H1 (cell line): Measurements from ENCODE around the gene ALDH7A1. TPM values are rescaled to one million over a fixed set of nuclear protein-coding genes. Genes with fewer than 3 reads are reported as not detected.
"Not testable (repeated sequence)": the region's sequence is repeated elsewhere in the genome, so short reads cannot be mapped to it uniquely, and the experiment has no call there.

Experiments used
- CTCF ChIA-PET: fragments of 300-600 bp; sonication (Branson Sonifier 250); formaldehyde crosslinking; loops from one replicate; lab custom pipeline; 2021; ENCODE audit not compliant: partially characterized antibody; lab: Charles Lee
- POLR2A ChIA-PET: fragments of 300-600 bp; sonication (Branson Sonifier 250); formaldehyde crosslinking; loops from one replicate; lab custom pipeline; 2021; ENCODE audit warnings: inconsistent platforms; ENCODE audit not compliant: partially characterized antibody; lab: Charles Lee
- DNase-seq, 2 experiments: peaks; one replicate each; pipeline versions ENCODE4 v3.0.0 to v3.0.0-alpha.2; 2010 to 2022; ENCODE audit warnings: low spot score in 2 of 2, low read depth in 1 of 2, mixed read lengths in 1 of 2
- FAIRE-seq: peaks from 2 replicates; lab custom pipeline; 2011; peaks lifted over from hg19 to GRCh38; lab: Jason Lieb, UNC
- H2AFZ ChIP-seq: 2 replicates; pipeline ENCODE4 v1.8.1; 2012; ENCODE audit warnings: low read length, inconsistent platforms
- H2AK5ac ChIP-seq: 2 replicates; pipeline ENCODE4 v1.6.1; 2013; ENCODE audit warnings: low read depth, low read length
- H2BK120ac ChIP-seq: replicated peaks from 2 replicates; pipeline ENCODE3; 2013; ENCODE audit warnings: low read depth, low read length, inconsistent platforms
- H2BK12ac ChIP-seq: 2 replicates; pipeline ENCODE4 v1.6.1; 2013; ENCODE audit warnings: low read depth, low read length
- H2BK15ac ChIP-seq: 2 replicates; pipeline ENCODE4 v1.6.1; 2013; ENCODE audit warnings: low read length
- H2BK20ac ChIP-seq: 2 replicates; pipeline ENCODE4 v1.6.1; 2013; ENCODE audit warnings: low read length
- H2BK5ac ChIP-seq: 2 replicates; pipeline ENCODE4 v1.6.1; 2013; ENCODE audit warnings: low read depth, low read length
- H3K14ac ChIP-seq: 2 replicates; pipeline ENCODE4 v1.6.1; 2013; ENCODE audit warnings: inconsistent platforms; ENCODE audit not compliant: insufficient read length
- H3K18ac ChIP-seq: 2 replicates; pipeline ENCODE4 v1.6.1; 2013; ENCODE audit warnings: low read length; ENCODE audit errors: extremely low read depth
- H3K23ac ChIP-seq: 2 replicates; pipeline ENCODE4 v1.6.1; 2013; ENCODE audit warnings: inconsistent platforms; ENCODE audit not compliant: insufficient read length
- H3K23me2 ChIP-seq: 2 replicates; pipeline ENCODE4 v1.6.1; 2013; ENCODE audit warnings: low read depth, low read length
- H3K27ac ChIP-seq: 2 replicates; pipeline ENCODE4 v1.6.1; 2011; ENCODE audit warnings: low read depth, low read length, inconsistent platforms
- H3K27me3 ChIP-seq, 4 experiments: replicated peaks in 1 of 4; 1 replicate in 1 of 4; 2 replicates in 3 of 4; pipeline versions ENCODE4 v1.6.1 to v1.8.1; 2011 to 2013; ENCODE audit warnings: low read length in 3 of 4, mild to moderate bottlenecking in 3 of 4, inconsistent platforms in 2 of 4, mixed read lengths in 2 of 4, moderate library complexity in 1 of 4; ENCODE audit not compliant: control insufficient read depth in 3 of 4, insufficient read depth in 3 of 4; ENCODE audit errors: extremely low read depth in 1 of 4
- H3K36me3 ChIP-seq, 4 experiments: 2 replicates each; pipeline versions ENCODE4 v1.6.1 to v1.8.1; 2011 to 2013; ENCODE audit warnings: mild to moderate bottlenecking in 4 of 4, low read length in 3 of 4, moderate library complexity in 2 of 4, control low read depth in 1 of 4, inconsistent platforms in 1 of 4; ENCODE audit not compliant: insufficient read depth in 4 of 4, control insufficient read depth in 2 of 4
- H3K4ac ChIP-seq: replicated peaks from 2 replicates; pipeline ENCODE3; 2013; ENCODE audit warnings: low read length, low read depth, mixed read lengths, inconsistent platforms; ENCODE audit not compliant: insufficient read length
- H3K4me1 ChIP-seq, 4 experiments: replicated peaks in 1 of 4; 1 replicate in 1 of 4; 2 replicates in 3 of 4; pipeline versions ENCODE4 v1.6.1 to v1.8.1; 2011 to 2013; ENCODE audit warnings: low read length in 3 of 4, inconsistent platforms in 2 of 4, mixed read lengths in 1 of 4; ENCODE audit not compliant: insufficient read depth in 4 of 4, control insufficient read depth in 3 of 4
- H3K4me2 ChIP-seq, 2 experiments: 2 replicates each; pipeline versions ENCODE4 v1.6.1 to v1.8.1; 2011 to 2013; ENCODE audit warnings: low read depth in 2 of 2, low read length in 2 of 2, control low read depth in 1 of 2, inconsistent platforms in 1 of 2, mild to moderate bottlenecking in 1 of 2; ENCODE audit not compliant: insufficient read depth in 1 of 2
- H3K4me3 ChIP-seq, 4 experiments: fragments of 200-600, 300-600 bp in 1 of 4; sonication (generic), shearing (Covaris generic), sonication (Bioruptor Twin) in 1 of 4; 2 replicates each; pipeline versions ENCODE4 v1.5.1 to v1.8.1; 2011 to 2016; ENCODE audit warnings: low read length in 4 of 4, low read depth in 3 of 4, control low read depth in 2 of 4, inconsistent platforms in 2 of 4, mild to moderate bottlenecking in 2 of 4, mixed read lengths in 1 of 4, moderate library complexity in 1 of 4; ENCODE audit not compliant: insufficient read depth in 2 of 4; ENCODE audit errors: extremely low read depth in 1 of 4
- H3K56ac ChIP-seq: replicated peaks from 2 replicates; pipeline ENCODE3; 2013; ENCODE audit warnings: low read depth, mild to moderate bottlenecking, mixed read lengths, low read length, inconsistent platforms; ENCODE audit not compliant: insufficient read length
- H3K79me1 ChIP-seq: 2 replicates; pipeline ENCODE4 v1.6.1; 2013; ENCODE audit warnings: low read depth, low read length, control low read depth
- H3K79me2 ChIP-seq, 2 experiments: 2 replicates each; pipeline versions ENCODE4 v1.6.1 to v1.8.1; 2012 to 2013; ENCODE audit warnings: low read length in 2 of 2, mild to moderate bottlenecking in 2 of 2, inconsistent platforms in 1 of 2; ENCODE audit not compliant: insufficient read depth in 2 of 2, control insufficient read depth in 1 of 2
- H3K9ac ChIP-seq, 4 experiments: replicated peaks in 1 of 4; 1 replicate in 1 of 4; 2 replicates in 3 of 4; pipeline versions ENCODE4 v1.6.1 to v1.8.1; 2011 to 2013; ENCODE audit warnings: low read depth in 3 of 4, low read length in 3 of 4, control low read depth in 2 of 4, mild to moderate bottlenecking in 2 of 4, moderate library complexity in 2 of 4, inconsistent platforms in 1 of 4; ENCODE audit errors: extremely low read depth in 1 of 4
- H3K9me3 ChIP-seq, 2 experiments: 2 replicates each; pipeline versions ENCODE4 v1.6.1 to v1.8.1; 2012 to 2013; ENCODE audit warnings: mild to moderate bottlenecking in 2 of 2, moderate library complexity in 2 of 2, control low read depth in 1 of 2, inconsistent platforms in 1 of 2, low read depth in 1 of 2, low read length in 1 of 2, mixed read lengths in 1 of 2; ENCODE audit not compliant: insufficient read depth in 2 of 2
- H4K20me1 ChIP-seq, 2 experiments: replicated peaks in 1 of 2; 2 replicates each; pipeline versions ENCODE3 to v1.8.1; 2011 to 2013; ENCODE audit warnings: inconsistent platforms in 2 of 2, low read length in 2 of 2, mild to moderate bottlenecking in 1 of 2; ENCODE audit not compliant: insufficient read depth in 2 of 2, control insufficient read depth in 1 of 2
- H4K5ac ChIP-seq: 2 replicates; pipeline ENCODE4 v1.6.1; 2013; ENCODE audit warnings: low read length, low read depth, mixed read lengths, inconsistent platforms; ENCODE audit not compliant: insufficient read length
- H4K8ac ChIP-seq: 2 replicates; pipeline ENCODE4 v1.8.0; 2013; ENCODE audit warnings: mild to moderate bottlenecking, moderate library complexity, low read length, inconsistent platforms; ENCODE audit not compliant: insufficient read depth; ENCODE audit errors: extremely low read depth
- H4K91ac ChIP-seq: replicated peaks from 2 replicates; pipeline ENCODE3; 2013; ENCODE audit warnings: low read length, mixed read lengths, inconsistent platforms; ENCODE audit not compliant: insufficient read length
- WGBS, 2 experiments: shearing (Covaris generic) in 1 of 2; methylation state at CpG; one replicate each; pipeline versions ENCODE4 v1.1.6 to v1.1.7; 2013 to 2015; ENCODE audit warnings: low lambda C conversion rate in 2 of 2, mixed read lengths in 2 of 2, inconsistent platforms in 1 of 2, low coverage in 1 of 2, missing lambda C conversion rate in 1 of 2; ENCODE audit not compliant: insufficient replicate concordance in 2 of 2, insufficient coverage in 1 of 2, insufficient read length in 1 of 2; ENCODE audit errors: extremely low coverage in 1 of 2, missing lambda C conversion rate in 1 of 2; 5-methylcytosine and 5-hydroxymethylcytosine counted together
- polyA plus RNA-seq, 7 experiments: library from polyadenylated mRNA; depleted of rRNA in 3 of 7; stranded (reverse) in 5 of 7; unstranded in 2 of 7; fragments of >200 nt in 5 of 7; fragments of 200-250 nt in 2 of 7; gene quantifications; 1 replicate in 5 of 7; 2 replicates in 1 of 7; 4 replicates in 1 of 7; pipeline versions ENCODE4 v1.2.1 to v1.2.3, GENCODE V29; 2011 to 2013; ENCODE audit warnings: missing spikeins in 2 of 7, mixed read lengths in 2 of 7
- total RNA-seq: library from RNA; stranded (reverse); fragmentation: NEBNext Ultra II Directional; extraction: Animal tissue kit (Norgen Biotek cat#: 25700); gene quantifications from 2 replicates; pipeline ENCODE4 v1.2.1, GENCODE V29; 2021

ALDH7A1 gene
- total and polyA plus RNA-seq, 2 of the 8 experiments (the other 6 are each of a cell fraction or from before 2014, with no cell fraction given), result 99.6 to 225 TPM

DNA sequence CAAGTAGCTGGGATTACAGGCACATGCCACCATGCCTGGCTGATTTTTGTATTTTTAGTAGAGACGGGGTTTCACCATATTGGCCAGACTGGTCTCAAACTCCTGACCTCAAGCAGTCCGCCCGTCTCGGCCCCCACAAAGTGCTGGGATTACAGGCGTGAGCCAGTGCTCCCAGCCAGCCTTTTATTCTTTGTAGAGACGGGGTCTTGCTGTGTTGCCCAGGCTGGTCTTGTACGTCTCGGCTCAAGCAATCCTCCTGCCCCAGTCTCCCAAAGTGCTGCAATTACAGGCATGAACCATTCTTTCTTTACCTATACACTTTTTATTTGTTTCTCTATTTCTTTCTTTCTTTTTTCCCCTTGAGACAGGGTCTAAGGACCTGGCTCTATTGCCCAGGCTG, 22.6 kb upstream of the ALDH7A1 start:
- H4K8ac ChIP-seq, H4K91ac ChIP-seq, H3K9me3 ChIP-seq, H3K23ac ChIP-seq, H3K4me2 ChIP-seq, H2AFZ ChIP-seq, FAIRE-seq, H2AK5ac ChIP-seq, H3K18ac ChIP-seq, H3K4me3 ChIP-seq, H4K5ac ChIP-seq, H2BK12ac ChIP-seq, H2BK120ac ChIP-seq, H2BK15ac ChIP-seq, H3K23me2 ChIP-seq, H3K79me1 ChIP-seq, H3K4ac ChIP-seq, H2BK5ac ChIP-seq, H2BK20ac ChIP-seq, H3K27ac ChIP-seq, H3K9ac ChIP-seq, H3K14ac ChIP-seq, CTCF ChIA-PET, H4K20me1 ChIP-seq, H3K4me1 ChIP-seq, H3K27me3 ChIP-seq, H3K56ac ChIP-seq: not testable (repeated sequence)
- POLR2A ChIA-PET, result interaction anchor here (0.7 to 1.4 kb wide), 2 partner anchors 11 to 23 kb away, joined by 3 read pairs; partner anchors contain the start of gene ALDH7A1
- Histone ChIP-seq H3K36me3 (peaks cover 7 to 37% (median 22%) of the 10 kb centered on the region in 4 experiments; a peak in 7 of 8 replicates), H3K79me2 (peaks cover 0 to 22% of the 10 kb centered on the region in 2 experiments; a peak in 2 of 4 replicates)
- DNase-seq, result peak in 1 of 2 experiments; percentile 23
- 94% methylated on average over 8 of the region's 8 CpGs; no CpG with 5 or more reads in 1 of the 2 experiments for WGBS, 2 experiments
